H7 (cell line): ENCODE data around the gene OR13C9. TPM values are rescaled to one million over a fixed set of nuclear protein-coding genes. Genes with fewer than 3 reads are reported as not detected.
"Not testable (repeated sequence)": the region's sequence is repeated elsewhere in the genome, so short reads cannot be mapped to it uniquely, and the experiment has no call there.

Experiments
- DNase-seq: peaks from one replicate; pipeline ENCODE4 v3.0.0; 2012
- H3K27me3 ChIP-seq: 2 replicates; pipeline ENCODE4 v1.6.0; 2011; ENCODE audit warnings: mild to moderate bottlenecking, low read length; ENCODE audit not compliant: control insufficient read depth, insufficient read depth
- H3K36me3 ChIP-seq: replicated peaks from 2 replicates; pipeline ENCODE4 v1.5.1; 2011; ENCODE audit warnings: low read length; ENCODE audit not compliant: control insufficient read depth, insufficient read depth
- H3K4me3 ChIP-seq: 2 replicates; pipeline ENCODE4 v1.5.1; 2011; ENCODE audit warnings: low read depth, mild to moderate bottlenecking, control low read depth, low read length, moderate library complexity; ENCODE audit not compliant: insufficient read depth
- total RNA-seq: library from RNA; depleted of rRNA; stranded (reverse); fragments of >200 nt; shearing (Covaris generic); gene quantifications from 2 replicates; pipeline ENCODE4 v1.2.3, GENCODE V29; 2014; rRNA removed

The OR13C9 gene, protein sequence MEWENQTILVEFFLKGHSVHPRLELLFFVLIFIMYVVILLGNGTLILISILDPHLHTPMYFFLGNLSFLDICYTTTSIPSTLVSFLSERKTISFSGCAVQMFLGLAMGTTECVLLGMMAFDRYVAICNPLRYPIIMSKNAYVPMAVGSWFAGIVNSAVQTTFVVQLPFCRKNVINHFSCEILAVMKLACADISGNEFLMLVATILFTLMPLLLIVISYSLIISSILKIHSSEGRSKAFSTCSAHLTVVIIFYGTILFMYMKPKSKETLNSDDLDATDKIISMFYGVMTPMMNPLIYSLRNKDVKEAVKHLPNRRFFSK
- total RNA-seq: not detected in 2 replicates

DNA sequence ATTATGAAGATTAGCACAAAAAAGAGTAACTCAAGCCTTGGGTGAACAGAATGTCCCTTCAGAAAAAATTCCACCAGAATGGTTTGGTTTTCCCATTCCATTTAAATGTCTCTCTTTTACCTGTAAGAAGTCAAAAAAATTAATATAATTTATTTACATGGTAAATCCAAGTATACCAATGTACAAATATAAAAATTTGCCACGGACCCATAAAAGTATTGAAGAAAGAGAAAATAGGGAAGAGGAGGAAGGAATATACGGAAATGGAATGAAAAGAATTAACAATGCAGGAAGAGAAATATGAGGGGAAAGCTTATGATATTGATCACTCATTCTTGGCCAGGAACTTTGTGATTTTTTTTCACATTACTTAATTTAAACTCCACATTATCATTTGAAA, at the start of gene OR13C9:
Gene OR13C9, minus strand, starts transcription at position 101 of the 400 bp plus-strand sequence. Its CDS starts 0 bp downstream, at position 101.
- no peaks in the 10 kb centered on the region for H3K27me3 ChIP-seq
- H3K4me3 ChIP-seq: no peak within 1 kb of the TSS
- no peaks in the 10 kb centered on the region for H3K36me3 ChIP-seq
- no peak for DNase-seq

DNA sequence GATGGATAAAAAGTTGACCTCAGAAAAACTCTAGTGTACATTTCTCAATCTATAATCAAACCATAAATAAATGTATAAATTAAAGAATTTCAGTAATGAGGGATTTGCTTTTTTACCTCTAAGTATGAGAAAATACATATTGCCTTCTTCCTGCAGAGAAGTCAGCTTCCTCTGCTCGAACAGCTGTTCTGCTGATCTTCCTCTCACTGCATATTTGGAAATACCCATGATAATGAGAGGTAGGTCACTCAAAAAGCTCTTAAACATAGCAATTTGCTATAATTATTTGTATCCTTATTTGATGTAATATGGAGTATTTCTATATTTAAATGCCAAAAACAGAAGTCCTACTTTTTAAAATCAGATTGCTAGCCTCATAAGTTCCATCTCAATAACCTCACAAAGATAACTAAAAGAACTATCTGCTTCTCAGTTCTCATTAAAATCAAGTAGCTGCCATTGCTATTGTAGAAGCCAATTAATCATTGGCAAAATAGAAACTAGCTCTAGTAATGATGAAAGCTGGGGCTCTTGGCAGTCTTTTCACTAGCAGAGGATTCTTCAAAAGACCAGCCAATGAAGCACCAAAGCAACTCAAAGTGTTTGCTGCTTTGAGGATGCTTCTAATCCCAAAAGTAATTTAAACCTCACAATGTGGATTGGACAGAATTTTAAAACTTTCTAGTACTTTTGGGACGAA, 40.6 kb upstream of the OR13C9 start:
- Histone ChIP-seq H3K36me3 (no peaks in the 10 kb centered on the region), H3K27me3 (no peaks in the 10 kb centered on the region), H3K4me3 (no peak overlapping the region)
- no peak for DNase-seq

DNA sequence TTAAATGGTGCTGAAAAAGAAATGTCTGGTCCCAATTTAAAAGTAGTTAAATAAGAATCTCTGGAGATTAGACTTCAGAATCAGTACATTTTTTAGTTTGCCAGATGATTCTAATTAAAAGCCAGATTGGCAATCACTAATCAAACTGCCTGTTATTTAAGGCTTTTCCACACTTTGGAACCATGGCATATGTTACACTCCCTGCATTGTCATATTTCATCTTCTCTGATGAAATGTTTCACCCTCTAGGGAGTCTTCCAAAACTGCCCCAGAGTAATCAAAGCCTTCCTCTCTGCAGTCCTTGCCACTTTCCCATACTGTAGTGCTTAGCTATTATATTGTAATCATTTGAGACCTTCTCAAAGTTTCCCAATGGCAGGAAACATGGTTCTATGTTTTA, 17.5 kb upstream of the OR13C9 start:
- DNase-seq: no peak
- no peaks in the 10 kb centered on the region for H3K36me3 ChIP-seq
- H3K4me3 ChIP-seq: no peak overlapping the region
- H3K27me3 ChIP-seq: no peaks in the 10 kb centered on the region

DNA sequence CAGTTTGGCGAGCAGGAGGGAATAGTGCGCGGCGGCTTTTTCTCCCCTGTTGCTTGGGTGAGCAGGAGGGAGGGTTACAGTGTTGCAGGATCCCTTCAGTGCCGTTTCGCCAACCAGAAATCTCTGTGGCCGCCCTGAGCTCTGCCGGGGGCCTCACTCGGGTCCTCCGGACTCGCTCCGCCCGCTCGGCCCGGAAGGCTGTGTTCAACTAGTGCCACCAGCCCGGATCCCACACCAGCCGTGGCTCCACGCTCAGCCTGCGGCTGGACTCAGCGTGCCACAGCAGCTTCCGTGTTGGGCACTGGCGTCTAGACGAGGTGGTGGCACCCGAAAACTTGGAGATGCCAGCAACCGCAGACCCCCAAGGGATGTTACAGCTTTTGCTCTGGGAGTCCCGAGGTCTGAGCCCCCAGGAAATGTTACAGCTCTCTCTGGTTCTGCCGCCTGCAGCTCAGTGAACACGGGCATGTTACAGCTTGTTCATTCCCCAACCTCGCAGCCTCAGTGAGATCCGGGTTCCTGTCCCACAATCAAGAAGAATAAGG, 16.0 kb upstream of the OR13C9 start:
- DNase-seq: no peak
- Histone ChIP-seq H3K4me3 (no peak overlapping the region), H3K36me3 (no peaks in the 10 kb centered on the region), H3K27me3 (no peaks in the 10 kb centered on the region)

DNA sequence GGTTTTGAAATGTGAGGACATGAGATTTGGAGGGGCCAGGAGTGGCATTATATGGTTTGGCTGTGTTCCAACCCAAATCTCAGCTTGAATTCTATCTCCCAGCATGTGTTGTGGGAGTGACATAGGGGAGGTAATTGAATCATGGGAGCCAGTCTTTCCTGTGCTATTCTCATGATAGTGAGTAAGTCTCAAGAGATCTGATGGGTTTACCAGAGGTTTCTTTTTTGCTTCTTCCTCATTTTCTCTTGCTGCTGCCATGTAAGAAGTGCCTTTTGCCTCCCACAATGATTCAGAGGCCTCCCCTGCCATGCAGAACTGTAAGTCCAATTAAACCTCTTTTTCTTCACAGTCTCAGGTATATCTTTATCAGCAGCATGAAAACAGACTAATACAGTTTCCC, 8.0 kb upstream of the OR13C9 start:
- not testable (repeated sequence) for H3K27me3 ChIP-seq, H3K36me3 ChIP-seq, DNase-seq

DNA sequence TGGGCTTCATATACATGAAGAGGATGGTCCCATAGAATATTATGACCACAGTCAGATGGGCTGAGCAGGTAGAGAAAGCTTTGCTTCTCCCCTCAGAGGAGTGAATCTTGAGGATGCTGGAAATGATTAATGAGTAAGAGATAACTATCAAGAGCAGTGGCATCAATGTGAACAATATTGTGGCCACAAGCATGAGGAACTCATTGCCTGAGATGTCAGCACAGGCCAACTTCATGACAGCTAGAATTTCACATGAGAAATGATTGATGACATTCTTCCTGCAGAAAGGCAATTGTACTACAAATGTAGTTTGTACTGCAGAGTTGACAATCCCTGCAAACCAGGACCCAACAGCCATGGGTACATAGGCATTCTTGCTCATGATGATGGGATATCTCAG, 586 bp downstream of the OR13C9 start:
- H3K4me3 ChIP-seq: no peak overlapping the region
- no peaks in the 10 kb centered on the region for H3K27me3 ChIP-seq
- H3K36me3 ChIP-seq: no peaks in the 10 kb centered on the region
- DNase-seq: no peak

More for the DNA sequence above, 8.0 kb upstream of the OR13C9 start:
- not testable (repeated sequence) for H3K4me3 ChIP-seq

DNA sequence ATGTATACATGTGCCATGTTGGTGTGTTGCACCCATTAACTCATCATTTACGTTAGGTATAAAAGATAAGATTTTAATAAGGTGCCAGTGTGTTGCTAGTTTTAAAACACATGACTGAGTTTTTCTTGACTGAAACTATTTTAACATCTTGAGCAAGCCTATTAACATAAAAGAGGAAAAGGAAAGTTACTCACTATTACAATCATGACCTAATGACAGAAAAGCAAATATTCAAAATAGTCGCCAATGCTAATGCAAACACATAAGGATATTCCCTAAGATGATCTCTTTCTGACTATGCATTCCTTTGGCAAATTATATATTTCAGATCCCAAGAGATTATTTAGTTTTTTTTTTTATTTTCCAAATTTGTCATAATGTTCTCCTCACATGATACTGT, 6.8 kb downstream of the OR13C9 start:
- DNase-seq: no peak
- no peak overlapping the region for H3K4me3 ChIP-seq
- H3K36me3 ChIP-seq: no peaks in the 10 kb centered on the region
- no peaks in the 10 kb centered on the region for H3K27me3 ChIP-seq

DNA sequence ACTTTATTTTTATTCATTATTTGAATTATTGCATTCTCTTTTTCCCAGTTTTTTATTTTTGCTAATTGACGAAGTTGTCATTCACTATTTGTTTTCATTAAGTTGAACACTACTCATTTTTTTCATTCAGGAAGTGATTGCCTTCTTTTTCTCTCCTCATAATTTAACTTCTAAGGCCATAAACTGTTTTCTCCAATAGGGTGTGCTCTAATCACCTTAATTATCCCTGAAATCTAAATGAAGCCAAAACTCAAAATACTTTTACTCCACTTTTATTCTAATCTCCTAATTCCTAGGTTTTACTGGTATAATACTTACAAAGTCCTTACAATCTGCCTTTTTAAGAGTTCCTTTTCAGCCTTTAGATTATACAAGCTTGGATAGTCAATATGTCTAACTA, 9.7 kb downstream of the OR13C9 start:
- no peak for DNase-seq
- no peaks in the 10 kb centered on the region for H3K27me3 ChIP-seq
- no peak overlapping the region for H3K4me3 ChIP-seq
- no peaks in the 10 kb centered on the region for H3K36me3 ChIP-seq

DNA sequence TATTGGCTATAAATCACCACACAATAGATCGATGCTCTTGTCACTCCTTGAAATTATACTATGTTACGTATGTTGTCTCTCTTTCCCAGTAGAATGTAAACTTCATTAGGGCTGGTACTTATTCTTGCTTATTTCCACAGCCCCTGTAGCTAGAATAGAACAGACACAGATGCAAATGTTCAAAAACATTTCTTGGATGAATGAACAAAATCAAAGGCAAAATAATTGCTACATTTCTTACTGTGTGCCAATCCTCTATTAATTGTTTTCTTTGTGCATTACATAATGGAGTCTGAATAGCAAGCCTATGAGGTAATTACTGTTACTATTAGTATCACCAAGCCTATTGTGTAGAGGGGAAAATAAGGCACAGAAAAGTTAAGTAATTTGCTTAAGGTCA, 11.9 kb downstream of the OR13C9 start:
- DNase-seq: no peak
- Histone ChIP-seq H3K4me3 (no peak overlapping the region), H3K27me3 (no peaks in the 10 kb centered on the region), H3K36me3 (no peaks in the 10 kb centered on the region)

DNA sequence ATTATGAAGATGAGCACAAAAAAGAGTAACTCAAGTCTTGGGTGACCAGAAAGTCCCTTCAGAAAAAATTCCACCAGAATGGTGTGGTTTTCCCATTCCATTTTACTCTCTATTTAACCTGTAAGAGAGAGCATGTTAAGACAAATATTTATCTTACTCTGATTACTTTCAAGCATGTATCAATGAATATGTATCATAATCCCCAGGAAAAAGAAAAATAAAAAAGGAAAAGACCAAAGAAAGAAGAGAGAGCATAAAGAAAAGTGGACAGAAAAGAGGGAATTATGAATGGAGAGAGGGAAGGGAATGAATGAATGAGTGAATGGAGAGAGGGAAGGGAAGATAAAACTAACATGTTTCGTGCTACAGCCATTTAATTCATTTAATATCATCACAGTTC, 12.5 kb downstream of the OR13C9 start, which contains the start of gene OR13C2:
Gene OR13C2, minus strand, starts transcription at position 101 of the 400 bp plus-strand sequence. Its CDS starts 0 bp downstream, at position 101.
- not testable (repeated sequence) for H3K4me3 ChIP-seq, DNase-seq, H3K36me3 ChIP-seq, H3K27me3 ChIP-seq

DNA sequence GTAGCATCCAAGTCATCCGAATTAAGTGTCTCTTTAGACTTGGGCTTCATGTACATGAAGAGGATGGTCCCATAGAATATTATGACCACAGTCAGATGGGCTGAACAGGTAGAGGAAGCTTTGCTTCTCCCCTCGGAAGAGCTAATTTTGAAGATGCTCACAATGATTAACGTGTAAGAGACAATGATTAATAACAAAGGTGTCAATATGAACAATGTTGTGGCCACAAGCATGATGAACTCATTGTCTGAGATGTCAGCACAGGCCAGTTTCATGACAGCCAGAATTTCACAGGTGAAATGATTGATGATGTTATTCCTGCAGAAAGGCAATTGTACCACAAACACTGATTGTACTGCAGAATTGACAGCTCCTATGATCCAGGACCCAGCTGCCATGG, 13.2 kb downstream of the OR13C9 start:
- no peak for DNase-seq
- H3K4me3 ChIP-seq: no peak overlapping the region
- no peaks in the 10 kb centered on the region for H3K27me3 ChIP-seq
- no peaks in the 10 kb centered on the region for H3K36me3 ChIP-seq

DNA sequence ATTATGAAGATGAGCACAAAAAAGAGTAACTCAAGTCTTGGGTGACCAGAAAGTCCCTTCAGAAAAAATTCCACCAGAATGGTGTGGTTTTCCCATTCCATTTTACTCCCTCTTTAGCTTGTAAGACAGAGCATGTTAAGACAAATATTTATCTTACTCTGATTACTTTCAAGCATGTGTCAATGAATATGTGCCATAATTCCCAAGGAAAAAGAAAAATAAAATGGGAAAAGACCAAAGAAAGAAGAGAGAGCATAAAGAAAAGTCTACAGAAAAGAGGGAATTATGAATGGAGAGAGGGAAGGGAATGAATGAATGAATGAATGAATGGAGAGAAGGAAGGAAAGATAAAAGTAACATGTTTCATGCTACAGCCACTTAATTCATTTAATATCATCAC, 18.7 kb downstream of the OR13C9 start, which contains the start of gene OR13C5:
Gene OR13C5, minus strand, starts transcription at position 101 of the 400 bp plus-strand sequence. Its CDS starts 0 bp downstream, at position 101.
- not testable (repeated sequence) for H3K4me3 ChIP-seq, H3K27me3 ChIP-seq, DNase-seq, H3K36me3 ChIP-seq

DNA sequence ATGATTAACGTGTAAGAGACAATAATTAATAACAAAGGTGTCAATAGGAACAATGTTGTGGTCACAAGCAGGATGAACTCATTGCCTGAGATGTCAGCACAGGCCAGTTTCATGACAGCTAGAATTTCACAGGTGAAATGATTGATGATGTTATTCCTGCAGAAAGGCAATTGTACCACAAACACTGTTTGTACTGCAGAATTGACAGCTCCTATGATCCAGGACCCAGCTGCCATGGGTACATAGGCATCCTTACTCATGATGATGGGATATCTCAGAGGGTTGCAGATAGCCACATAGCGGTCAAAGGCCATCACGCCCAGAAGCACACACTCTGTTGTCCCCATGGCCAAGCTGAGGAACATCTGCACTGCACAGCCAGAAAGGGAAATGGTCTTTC, 19.3 kb downstream of the OR13C9 start:
- not testable (repeated sequence) for H3K27me3 ChIP-seq, DNase-seq, H3K4me3 ChIP-seq, H3K36me3 ChIP-seq

DNA sequence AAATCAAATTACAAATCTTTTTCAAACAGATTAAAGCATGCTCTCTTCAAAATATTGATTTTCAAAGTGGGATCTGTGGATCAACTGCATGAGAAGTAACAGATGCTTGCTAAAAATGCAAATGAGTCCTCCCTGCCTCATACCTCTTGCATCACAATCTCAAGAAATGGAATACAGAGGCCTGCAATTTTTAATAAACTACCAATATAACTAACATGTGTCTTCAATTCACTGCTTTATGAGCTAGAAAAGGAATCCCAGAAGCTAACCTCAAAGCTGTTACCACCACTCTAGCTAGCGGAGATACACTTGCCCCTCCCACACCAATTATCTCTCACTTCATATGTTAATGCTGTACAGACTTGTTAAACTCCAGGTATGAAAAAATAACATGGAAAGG, 28.4 kb downstream of the OR13C9 start:
- Histone ChIP-seq H3K27me3 (no peaks in the 10 kb centered on the region), H3K4me3 (no peak overlapping the region), H3K36me3 (no peaks in the 10 kb centered on the region)
- DNase-seq: no peak
